Amygdala (tissue), 56 donors: ENCODE data around the gene CLPSL1.
A peak's percentile ranks its signal among the peaks of the same experiment; 100 is the strongest.

Source experiments
- DNase-seq, 56 donors: peaks; one replicate each; lab custom pipeline; 2025; lab: John Stamatoyannopoulos, UW

Gene CLPSL1

GRCh38 chr6:35794536-35795452 lies 14.0 kb downstream of the CLPSL1 start:
- DNase-seq: no peak

GRCh38 chr6:35795453-35796071 lies 14.7 kb downstream of the CLPSL1 start:
- DNase-seq: no peak

- no peak for DNase-seq
These were observed 15.4 kb downstream of the CLPSL1 start for GRCh38 chr6:35796236-35796635.

- no peak for DNase-seq
These were observed 17.2 kb downstream of the CLPSL1 start for GRCh38 chr6:35797837-35798526.

- no peak for DNase-seq
These were observed 17.9 kb downstream of the CLPSL1 start for GRCh38 chr6:35798706-35799105.

- no peak for DNase-seq
These were observed 20.3 kb downstream of the CLPSL1 start for GRCh38 chr6:35801148-35801547.

- peak in 9 of 56 donors; percentile 6 to 38 (median 30) for DNase-seq
These were observed 24.3 kb downstream of the CLPSL1 start, which contains the start of gene LHFPL5 for GRCh38 chr6:35804996-35805736. Gene LHFPL5, plus strand, starts transcription at chr6:35805352. Its CDS starts 319 bp downstream, at chr6:35805671.

- no peak for DNase-seq
These were observed 27.9 kb downstream of the CLPSL1 start for GRCh38 chr6:35808688-35809087.

GRCh38 chr6:35809809-35810208 lies 29.0 kb downstream of the CLPSL1 start:
- no peak for DNase-seq

GRCh38 chr6:35810971-35811698 lies 30.3 kb downstream of the CLPSL1 start:
- no peak for DNase-seq

- no peak for DNase-seq
These were observed 30.8 kb downstream of the CLPSL1 start for GRCh38 chr6:35811699-35811995.

GRCh38 chr6:35817515-35817914 lies 36.7 kb downstream of the CLPSL1 start:
- no peak for DNase-seq

GRCh38 chr6:35823601-35824000 lies 42.8 kb downstream of the CLPSL1 start:
- no peak for DNase-seq

- no peak for DNase-seq
These were observed 43.9 kb downstream of the CLPSL1 start for GRCh38 chr6:35824552-35825192.

GRCh38 chr6:35829306-35829705 lies 48.5 kb downstream of the CLPSL1 start:
- no peak for DNase-seq

GRCh38 chr6:35831257-35832007 lies 50.6 kb downstream of the CLPSL1 start:
- no peak for DNase-seq

GRCh38 chr6:35833536-35833935 lies 52.7 kb downstream of the CLPSL1 start:
- DNase-seq: no peak
